ENCODE measurements around the gene ZNF211.

The ZNF211 gene

DNA sequence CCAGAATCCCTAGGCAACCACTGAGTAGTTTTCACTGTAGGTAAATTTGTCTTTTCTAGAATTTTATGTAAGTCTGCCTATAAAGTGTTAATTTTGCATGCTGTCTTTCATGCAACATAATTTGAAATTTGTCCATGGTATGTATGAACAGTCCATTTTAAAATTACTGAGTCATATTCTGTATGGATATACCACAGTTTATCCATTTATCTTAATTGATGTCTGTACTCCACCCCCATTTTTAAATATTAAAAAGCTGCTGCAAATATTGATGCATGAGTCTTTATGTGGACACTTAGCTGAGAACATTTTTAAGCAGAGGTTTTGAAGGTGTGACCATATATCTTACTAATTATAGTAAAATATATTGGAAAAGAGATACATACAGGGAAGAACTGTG is 9.9 kb upstream of the ZNF211 start:
- Histone ChIP-seq H3K27me3 (no peaks in the 10 kb centered on the region), H3K4me3 (no peak overlapping the region), H3K36me3 (peaks cover 74 to 91% (median 89%) of the 10 kb centered on the region in 3 donors), H3K4me1 (no peaks in the 10 kb centered on the region), H3K27ac (no peak overlapping the region), H3K9me3 (peaks cover 42 to 100% (median 99%) of the 10 kb centered on the region in 3 donors)
- TF ChIP-seq, protein P1, sequence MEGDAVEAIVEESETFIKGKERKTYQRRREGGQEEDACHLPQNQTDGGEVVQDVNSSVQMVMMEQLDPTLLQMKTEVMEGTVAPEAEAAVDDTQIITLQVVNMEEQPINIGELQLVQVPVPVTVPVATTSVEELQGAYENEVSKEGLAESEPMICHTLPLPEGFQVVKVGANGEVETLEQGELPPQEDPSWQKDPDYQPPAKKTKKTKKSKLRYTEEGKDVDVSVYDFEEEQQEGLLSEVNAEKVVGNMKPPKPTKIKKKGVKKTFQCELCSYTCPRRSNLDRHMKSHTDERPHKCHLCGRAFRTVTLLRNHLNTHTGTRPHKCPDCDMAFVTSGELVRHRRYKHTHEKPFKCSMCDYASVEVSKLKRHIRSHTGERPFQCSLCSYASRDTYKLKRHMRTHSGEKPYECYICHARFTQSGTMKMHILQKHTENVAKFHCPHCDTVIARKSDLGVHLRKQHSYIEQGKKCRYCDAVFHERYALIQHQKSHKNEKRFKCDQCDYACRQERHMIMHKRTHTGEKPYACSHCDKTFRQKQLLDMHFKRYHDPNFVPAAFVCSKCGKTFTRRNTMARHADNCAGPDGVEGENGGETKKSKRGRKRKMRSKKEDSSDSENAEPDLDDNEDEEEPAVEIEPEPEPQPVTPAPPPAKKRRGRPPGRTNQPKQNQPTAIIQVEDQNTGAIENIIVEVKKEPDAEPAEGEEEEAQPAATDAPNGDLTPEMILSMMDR (IDR thresholded peaks at IDR 0.05) = no peak
- intact Hi-C loops (cut with DNase I; ENCODE audit: low total_unique reads) = no loop called here
- DNase-seq = no peak

DNA sequence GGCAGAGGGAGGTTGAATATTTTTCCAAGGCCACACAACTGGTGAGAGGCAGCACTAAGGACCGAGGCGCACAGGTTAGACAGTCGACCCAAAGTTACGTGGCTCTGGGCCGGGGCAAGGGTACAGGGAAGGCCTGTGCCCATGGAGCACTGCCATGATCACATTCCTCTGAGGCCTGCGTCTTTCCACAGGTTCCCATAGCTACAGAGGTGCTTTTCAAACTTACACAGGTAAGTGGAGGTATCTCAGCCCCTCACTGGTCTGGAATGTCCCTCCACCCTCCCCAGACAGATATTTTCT is 814 bp downstream of the ZNF211 start:
- intact Hi-C loops (cut with DNase I; ENCODE audit: low total_unique reads) = no loop called here
- Histone ChIP-seq H3K9me3 (peaks cover 7 to 81% (median 36%) of the 10 kb centered on the region in 3 donors), H3K4me1 (peaks cover 0 to 9% (median 6%) of the 10 kb centered on the region in 4 donors), H3K27ac (peak overlapping the region; percentile 71 to 78), H3K4me3 (peak overlapping the region; percentile 61 to 83), H3K36me3 (peaks cover 57 to 77% (median 73%) of the 10 kb centered on the region in 3 donors), H3K27me3 (no peaks in the 10 kb centered on the region)
- DNase-seq = no peak
- TF ChIP-seq, protein P1 (IDR thresholded peaks at IDR 0.05) = no peak

DNA sequence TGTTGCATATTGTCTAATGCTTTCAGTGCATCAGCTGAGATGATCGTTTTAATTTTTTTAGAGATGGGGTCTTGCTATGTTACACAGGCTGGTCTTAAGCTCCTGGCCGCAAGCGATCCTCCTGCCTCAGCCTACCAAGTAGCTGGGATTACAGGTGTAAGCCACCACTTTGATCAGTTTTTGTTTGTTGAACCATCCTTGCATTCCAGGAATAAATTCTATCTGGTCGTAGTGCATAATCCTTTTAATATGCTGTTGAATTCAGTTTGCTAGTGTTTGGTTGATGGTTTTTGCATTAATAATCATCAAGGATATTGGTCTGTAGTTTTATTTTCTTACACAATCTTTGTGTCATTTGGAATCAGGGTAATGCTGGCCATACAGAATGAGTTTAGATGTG is 4.4 kb downstream of the ZNF211 start:
- TF ChIP-seq, protein P1 (IDR thresholded peaks at IDR 0.05) = no peak
- peaks cover 7 to 85% (median 62%) of the 10 kb centered on the region in 3 donors for H3K9me3 ChIP-seq
- peaks cover 0 to 9% (median 6%) of the 10 kb centered on the region in 4 donors for H3K4me1 ChIP-seq
- DNase-seq = no peak
- no peak overlapping the region for H3K4me3 ChIP-seq
- H3K27ac ChIP-seq = no peak overlapping the region
- H3K27me3 ChIP-seq = no peaks in the 10 kb centered on the region
- intact Hi-C loops (cut with DNase I; ENCODE audit: low total_unique reads) = no loop called here
- peaks cover 82 to 86% (median 85%) of the 10 kb centered on the region in 3 donors for H3K36me3 ChIP-seq

DNA sequence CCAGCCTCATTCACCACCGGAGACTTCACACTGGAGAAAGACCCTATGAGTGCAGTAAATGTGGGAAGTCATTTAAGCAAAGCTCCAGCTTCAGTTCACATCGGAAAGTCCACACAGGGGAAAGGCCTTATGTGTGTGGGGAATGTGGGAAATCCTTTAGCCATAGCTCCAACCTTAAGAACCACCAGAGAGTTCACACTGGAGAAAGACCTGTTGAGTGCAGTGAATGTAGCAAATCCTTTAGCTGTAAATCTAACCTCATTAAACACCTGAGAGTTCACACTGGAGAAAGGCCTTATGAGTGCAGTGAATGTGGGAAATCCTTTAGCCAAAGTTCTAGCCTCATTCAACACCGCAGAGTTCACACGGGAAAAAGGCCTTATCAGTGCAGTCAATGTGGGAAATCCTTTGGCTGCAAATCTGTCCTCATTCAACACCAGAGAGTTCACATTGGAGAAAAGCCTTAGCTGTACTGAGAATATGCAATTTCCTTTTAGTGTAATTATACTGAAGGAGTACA is 8.8 kb downstream of the ZNF211 start:
- intact Hi-C loops (cut with DNase I; ENCODE audit: low total_unique reads) = no loop called here
- H3K36me3 ChIP-seq = peaks cover 64 to 79% (median 73%) of the 10 kb centered on the region in 3 donors
- H3K4me1 ChIP-seq = no peaks in the 10 kb centered on the region
- no peak for DNase-seq
- H3K4me3 ChIP-seq = no peak overlapping the region
- peaks cover 9 to 96% (median 71%) of the 10 kb centered on the region in 3 donors for H3K9me3 ChIP-seq
- no peaks in the 10 kb centered on the region for H3K27me3 ChIP-seq
- no peak overlapping the region for H3K27ac ChIP-seq
- TF ChIP-seq, protein P1 (IDR thresholded peaks at IDR 0.05) = no peak

DNA sequence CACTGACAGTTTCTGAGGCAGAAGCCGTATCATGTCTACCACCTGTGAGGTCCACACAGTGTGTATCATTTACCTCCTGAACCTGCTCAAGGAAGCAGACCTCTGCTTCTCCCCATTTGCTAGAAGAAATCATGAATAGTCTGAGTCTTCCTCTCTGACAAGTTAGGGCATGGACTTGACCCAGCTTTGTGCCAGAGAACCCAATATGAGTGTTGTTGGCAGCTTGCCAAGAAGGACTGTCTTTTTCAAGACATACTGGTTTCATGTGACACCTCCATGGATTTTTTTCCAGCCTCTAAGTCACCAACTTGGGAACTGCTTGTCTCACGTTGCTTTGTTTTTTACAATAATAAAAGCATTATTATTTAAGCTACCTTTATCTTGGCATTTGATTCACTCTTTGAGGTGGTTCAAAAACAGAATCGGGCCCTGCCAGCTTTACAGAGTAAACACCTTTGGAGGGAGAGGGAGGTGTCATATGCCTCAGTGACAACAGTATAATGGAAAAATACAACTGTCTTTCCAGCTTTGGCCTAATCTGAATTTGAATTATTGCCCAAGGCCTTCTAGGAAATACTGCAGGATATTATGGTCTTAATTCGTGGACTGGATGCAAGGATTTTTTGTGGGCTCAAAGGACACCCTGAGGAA is 9.6 kb downstream of the ZNF211 start:
- Histone ChIP-seq H3K36me3 (peaks cover 56 to 71% (median 66%) of the 10 kb centered on the region in 3 donors), H3K27me3 (no peaks in the 10 kb centered on the region), H3K9me3 (peaks cover 4 to 94% (median 65%) of the 10 kb centered on the region in 3 donors), H3K4me1 (no peaks in the 10 kb centered on the region), H3K27ac (no peak overlapping the region), H3K4me3 (no peak overlapping the region)
- intact Hi-C loops (cut with DNase I; ENCODE audit: low total_unique reads) = no loop called here
- TF ChIP-seq, protein P1 (IDR thresholded peaks at IDR 0.05) = no peak
- DNase-seq = no peak

Data from tibial artery (tissue), 4 donors.